Measurements from ENCODE around the gene PVR.

PVR gene

DNA sequence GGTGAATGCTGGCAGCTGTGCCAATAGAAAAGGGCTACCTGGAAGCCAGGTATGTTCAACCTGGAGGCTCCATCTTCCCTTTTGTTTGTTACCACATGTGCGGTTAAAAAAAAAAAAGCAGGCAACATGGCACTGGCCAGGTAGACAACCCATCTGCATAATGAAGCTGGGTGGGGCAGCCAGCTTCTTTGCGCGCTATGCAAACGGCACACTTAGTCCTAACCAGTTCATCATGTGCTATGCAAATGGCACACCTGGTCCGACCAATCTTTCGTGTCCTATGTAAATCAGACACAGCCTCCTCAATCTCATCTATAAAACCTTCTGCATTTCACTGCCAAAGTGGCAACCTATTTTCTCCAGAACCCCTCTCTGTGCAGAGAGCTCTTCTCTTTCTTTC, 41.6 kb upstream of the PVR start (continued):
- no peak for TF ChIP-seq HOXC10 (CRISPR knock-in tag; IDR thresholded peaks at IDR 0.05)
- TF ChIP-seq, protein P1, sequence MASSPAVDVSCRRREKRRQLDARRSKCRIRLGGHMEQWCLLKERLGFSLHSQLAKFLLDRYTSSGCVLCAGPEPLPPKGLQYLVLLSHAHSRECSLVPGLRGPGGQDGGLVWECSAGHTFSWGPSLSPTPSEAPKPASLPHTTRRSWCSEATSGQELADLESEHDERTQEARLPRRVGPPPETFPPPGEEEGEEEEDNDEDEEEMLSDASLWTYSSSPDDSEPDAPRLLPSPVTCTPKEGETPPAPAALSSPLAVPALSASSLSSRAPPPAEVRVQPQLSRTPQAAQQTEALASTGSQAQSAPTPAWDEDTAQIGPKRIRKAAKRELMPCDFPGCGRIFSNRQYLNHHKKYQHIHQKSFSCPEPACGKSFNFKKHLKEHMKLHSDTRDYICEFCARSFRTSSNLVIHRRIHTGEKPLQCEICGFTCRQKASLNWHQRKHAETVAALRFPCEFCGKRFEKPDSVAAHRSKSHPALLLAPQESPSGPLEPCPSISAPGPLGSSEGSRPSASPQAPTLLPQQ (tag by site-specific recombination; IDR thresholded peaks at IDR 0.05) = no peak
- TF ChIP-seq ZNF791 (tag by site-specific recombination; IDR thresholded peaks at IDR 0.05) = no peak

DNA sequence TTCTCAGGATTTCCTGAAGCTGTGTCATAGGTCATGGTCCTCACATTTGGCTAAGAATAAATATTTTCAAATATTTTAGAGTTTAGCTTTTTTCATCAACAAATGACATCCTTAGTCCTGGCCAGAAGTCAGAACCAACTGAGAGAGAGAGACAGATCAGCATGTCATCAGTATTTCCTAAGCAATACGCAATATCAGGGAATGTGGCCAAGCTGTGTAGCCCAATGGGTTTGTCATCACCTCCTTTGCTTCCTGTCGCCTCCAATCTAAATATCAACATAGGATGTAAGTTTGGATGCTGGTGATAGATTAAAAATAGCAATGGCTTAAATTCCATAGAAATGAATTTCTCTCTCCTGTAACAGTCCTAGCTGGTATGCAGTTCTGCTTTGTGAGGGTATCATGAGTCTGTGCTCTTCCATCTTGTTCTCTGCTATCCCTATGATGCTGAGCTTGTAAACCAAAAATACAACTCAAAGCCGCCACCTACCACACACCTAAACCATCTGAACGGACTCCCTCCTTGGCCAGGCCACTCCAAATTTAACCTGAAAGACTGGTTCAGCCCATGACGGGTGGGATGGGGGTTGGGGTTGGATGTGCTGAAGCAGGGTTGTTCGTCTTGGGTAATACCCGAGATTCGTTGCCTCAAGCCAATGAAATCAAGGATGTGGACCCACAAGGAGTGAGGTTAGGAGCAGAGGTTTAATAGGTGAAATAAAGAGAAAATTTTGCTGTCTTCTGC, 40.3 kb upstream of the PVR start:
- CTCF ChIA-PET = interaction anchor here (2.4 kb wide), 1 partner anchor 32 kb away, joined by 7 read pairs; no protein-coding TSS in a partner anchor

More for the DNA sequence above, 40.3 kb upstream of the PVR start:
- Histone ChIP-seq H3K4me3 (ENCODE audit: low read depth, low read length) (no peak overlapping the region), H3K36me3 (ENCODE audit: control insufficient read depth in 2 of 2, insufficient read depth in 1 of 2, low read length in 2 of 2) (no peaks in the 10 kb centered on the region), H3K27ac (ENCODE audit: extremely low read depth, low read depth, low read length) (no peak overlapping the region), H3K9me3 (ENCODE audit: control insufficient read depth, insufficient read depth, low read depth, low read length) (no peaks in the 10 kb centered on the region), H3K4me1 (ENCODE audit: control insufficient read depth, insufficient read depth, low read length) (no peaks in the 10 kb centered on the region; the same call in 1 of the 2 replicates)
- POLR2A ChIA-PET = interaction anchor here (2.1 kb wide), 1 partner anchor 40 kb away, joined by 5 read pairs; the partner anchor contains the start of gene PVR
- no peak for TF ChIP-seq ZNF610 (tag by site-specific recombination; IDR thresholded peaks at IDR 0.05; ENCODE audit: borderline replicate concordance)
- no peak for TF ChIP-seq TRIM28 (IDR thresholded peaks at IDR 0.05; ENCODE audit: borderline replicate concordance, low read length)
- TF ChIP-seq ZNF791 (tag by site-specific recombination; IDR thresholded peaks at IDR 0.05) = no peak
- TF ChIP-seq, protein P2, sequence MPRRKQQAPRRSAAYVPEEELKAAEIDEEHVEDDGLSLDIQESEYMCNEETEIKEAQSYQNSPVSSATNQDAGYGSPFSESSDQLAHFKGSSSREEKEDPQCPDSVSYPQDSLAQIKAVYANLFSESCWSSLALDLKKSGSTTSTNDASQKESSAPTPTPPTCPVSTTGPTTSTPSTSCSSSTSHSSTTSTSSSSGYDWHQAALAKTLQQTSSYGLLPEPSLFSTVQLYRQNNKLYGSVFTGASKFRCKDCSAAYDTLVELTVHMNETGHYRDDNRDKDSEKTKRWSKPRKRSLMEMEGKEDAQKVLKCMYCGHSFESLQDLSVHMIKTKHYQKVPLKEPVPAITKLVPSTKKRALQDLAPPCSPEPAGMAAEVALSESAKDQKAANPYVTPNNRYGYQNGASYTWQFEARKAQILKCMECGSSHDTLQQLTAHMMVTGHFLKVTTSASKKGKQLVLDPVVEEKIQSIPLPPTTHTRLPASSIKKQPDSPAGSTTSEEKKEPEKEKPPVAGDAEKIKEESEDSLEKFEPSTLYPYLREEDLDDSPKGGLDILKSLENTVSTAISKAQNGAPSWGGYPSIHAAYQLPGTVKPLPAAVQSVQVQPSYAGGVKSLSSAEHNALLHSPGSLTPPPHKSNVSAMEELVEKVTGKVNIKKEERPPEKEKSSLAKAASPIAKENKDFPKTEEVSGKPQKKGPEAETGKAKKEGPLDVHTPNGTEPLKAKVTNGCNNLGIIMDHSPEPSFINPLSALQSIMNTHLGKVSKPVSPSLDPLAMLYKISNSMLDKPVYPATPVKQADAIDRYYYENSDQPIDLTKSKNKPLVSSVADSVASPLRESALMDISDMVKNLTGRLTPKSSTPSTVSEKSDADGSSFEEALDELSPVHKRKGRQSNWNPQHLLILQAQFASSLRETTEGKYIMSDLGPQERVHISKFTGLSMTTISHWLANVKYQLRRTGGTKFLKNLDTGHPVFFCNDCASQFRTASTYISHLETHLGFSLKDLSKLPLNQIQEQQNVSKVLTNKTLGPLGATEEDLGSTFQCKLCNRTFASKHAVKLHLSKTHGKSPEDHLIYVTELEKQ (tag by site-specific recombination; IDR thresholded peaks at IDR 0.05; ENCODE audit: borderline replicate concordance) = no peak
- TF ChIP-seq, protein P3, sequence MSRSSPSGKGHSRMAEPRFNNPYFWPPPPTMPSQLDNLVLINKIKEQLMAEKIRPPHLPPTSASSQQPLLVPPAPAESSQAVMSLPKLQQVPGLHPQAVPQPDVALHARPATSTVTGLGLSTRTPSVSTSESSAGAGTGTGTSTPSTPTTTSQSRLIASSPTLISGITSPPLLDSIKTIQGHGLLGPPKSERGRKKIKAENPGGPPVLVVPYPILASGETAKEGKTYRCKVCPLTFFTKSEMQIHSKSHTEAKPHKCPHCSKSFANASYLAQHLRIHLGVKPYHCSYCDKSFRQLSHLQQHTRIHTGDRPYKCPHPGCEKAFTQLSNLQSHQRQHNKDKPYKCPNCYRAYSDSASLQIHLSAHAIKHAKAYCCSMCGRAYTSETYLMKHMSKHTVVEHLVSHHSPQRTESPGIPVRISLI (tag by site-specific recombination; IDR thresholded peaks at IDR 0.05) = no peak
- TF ChIP-seq, protein P4, sequence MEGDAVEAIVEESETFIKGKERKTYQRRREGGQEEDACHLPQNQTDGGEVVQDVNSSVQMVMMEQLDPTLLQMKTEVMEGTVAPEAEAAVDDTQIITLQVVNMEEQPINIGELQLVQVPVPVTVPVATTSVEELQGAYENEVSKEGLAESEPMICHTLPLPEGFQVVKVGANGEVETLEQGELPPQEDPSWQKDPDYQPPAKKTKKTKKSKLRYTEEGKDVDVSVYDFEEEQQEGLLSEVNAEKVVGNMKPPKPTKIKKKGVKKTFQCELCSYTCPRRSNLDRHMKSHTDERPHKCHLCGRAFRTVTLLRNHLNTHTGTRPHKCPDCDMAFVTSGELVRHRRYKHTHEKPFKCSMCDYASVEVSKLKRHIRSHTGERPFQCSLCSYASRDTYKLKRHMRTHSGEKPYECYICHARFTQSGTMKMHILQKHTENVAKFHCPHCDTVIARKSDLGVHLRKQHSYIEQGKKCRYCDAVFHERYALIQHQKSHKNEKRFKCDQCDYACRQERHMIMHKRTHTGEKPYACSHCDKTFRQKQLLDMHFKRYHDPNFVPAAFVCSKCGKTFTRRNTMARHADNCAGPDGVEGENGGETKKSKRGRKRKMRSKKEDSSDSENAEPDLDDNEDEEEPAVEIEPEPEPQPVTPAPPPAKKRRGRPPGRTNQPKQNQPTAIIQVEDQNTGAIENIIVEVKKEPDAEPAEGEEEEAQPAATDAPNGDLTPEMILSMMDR (tag by site-specific recombination; IDR thresholded peaks at IDR 0.05) = no peak
- no peak for TF ChIP-seq REPIN1 (tag by site-specific recombination; IDR thresholded peaks at IDR 0.05; ENCODE audit: low read depth)
- TF ChIP-seq, protein P5, sequence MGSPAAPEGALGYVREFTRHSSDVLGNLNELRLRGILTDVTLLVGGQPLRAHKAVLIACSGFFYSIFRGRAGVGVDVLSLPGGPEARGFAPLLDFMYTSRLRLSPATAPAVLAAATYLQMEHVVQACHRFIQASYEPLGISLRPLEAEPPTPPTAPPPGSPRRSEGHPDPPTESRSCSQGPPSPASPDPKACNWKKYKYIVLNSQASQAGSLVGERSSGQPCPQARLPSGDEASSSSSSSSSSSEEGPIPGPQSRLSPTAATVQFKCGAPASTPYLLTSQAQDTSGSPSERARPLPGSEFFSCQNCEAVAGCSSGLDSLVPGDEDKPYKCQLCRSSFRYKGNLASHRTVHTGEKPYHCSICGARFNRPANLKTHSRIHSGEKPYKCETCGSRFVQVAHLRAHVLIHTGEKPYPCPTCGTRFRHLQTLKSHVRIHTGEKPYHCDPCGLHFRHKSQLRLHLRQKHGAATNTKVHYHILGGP (tag by site-specific recombination; IDR thresholded peaks at IDR 0.05) = no peak
- TF ChIP-seq ZNF138 (tag by site-specific recombination; IDR thresholded peaks at IDR 0.05; ENCODE audit: borderline replicate concordance) = no peak
- no peak for TF ChIP-seq MZF1 (tag by site-specific recombination; IDR thresholded peaks at IDR 0.05; ENCODE audit: borderline replicate concordance)
- no peak for TF ChIP-seq OSR2 (tag by site-specific recombination; IDR thresholded peaks at IDR 0.05)
- TF ChIP-seq ZNF391 (tag by site-specific recombination; IDR thresholded peaks at IDR 0.05; ENCODE audit: borderline replicate concordance, low read depth) = no peak
- TF ChIP-seq ZNF529 (tag by site-specific recombination; IDR thresholded peaks at IDR 0.05; ENCODE audit: insufficient replicate concordance) = no peak
- TF ChIP-seq, protein P6, sequence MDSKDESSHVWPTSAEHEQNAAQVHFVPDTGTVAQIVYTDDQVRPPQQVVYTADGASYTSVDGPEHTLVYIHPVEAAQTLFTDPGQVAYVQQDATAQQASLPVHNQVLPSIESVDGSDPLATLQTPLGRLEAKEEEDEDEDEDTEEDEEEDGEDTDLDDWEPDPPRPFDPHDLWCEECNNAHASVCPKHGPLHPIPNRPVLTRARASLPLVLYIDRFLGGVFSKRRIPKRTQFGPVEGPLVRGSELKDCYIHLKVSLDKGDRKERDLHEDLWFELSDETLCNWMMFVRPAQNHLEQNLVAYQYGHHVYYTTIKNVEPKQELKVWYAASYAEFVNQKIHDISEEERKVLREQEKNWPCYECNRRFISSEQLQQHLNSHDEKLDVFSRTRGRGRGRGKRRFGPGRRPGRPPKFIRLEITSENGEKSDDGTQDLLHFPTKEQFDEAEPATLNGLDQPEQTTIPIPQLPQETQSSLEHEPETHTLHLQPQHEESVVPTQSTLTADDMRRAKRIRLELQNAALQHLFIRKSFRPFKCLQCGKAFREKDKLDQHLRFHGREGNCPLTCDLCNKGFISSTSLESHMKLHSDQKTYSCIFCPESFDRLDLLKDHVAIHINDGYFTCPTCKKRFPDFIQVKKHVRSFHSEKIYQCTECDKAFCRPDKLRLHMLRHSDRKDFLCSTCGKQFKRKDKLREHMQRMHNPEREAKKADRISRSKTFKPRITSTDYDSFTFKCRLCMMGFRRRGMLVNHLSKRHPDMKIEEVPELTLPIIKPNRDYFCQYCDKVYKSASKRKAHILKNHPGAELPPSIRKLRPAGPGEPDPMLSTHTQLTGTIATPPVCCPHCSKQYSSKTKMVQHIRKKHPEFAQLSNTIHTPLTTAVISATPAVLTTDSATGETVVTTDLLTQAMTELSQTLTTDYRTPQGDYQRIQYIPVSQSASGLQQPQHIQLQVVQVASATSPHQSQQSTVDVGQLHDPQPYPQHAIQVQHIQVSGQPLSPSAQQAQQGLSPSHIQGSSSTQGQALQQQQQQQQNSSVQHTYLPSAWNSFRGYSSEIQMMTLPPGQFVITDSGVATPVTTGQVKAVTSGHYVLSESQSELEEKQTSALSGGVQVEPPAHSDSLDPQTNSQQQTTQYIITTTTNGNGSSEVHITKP (tag by site-specific recombination; IDR thresholded peaks at IDR 0.05) = no peak
- TF ChIP-seq, protein P7, sequence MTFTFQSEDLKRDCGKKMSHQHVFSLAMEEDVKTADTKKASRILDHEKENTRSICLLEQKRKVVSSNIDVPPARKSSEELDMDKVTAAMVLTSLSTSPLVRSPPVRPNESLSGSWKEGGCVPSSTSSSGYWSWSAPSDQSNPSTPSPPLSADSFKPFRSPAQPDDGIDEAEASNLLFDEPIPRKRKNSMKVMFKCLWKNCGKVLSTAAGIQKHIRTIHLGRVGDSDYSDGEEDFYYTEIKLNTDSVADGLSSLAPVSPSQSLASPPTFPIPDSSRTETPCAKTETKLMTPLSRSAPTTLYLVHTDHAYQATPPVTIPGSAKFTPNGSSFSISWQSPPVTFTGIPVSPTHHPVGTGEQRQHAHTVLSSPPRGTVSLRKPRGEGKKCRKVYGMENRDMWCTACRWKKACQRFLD (tag by site-specific recombination; IDR thresholded peaks at IDR 0.05) = no peak
- no peak for TF ChIP-seq ZNF544 (tag by site-specific recombination; IDR thresholded peaks at IDR 0.05)
- TF ChIP-seq ZNF768 (tag by site-specific recombination; IDR thresholded peaks at IDR 0.05) = no peak
- TF ChIP-seq ZNF473 (tag by site-specific recombination; IDR thresholded peaks at IDR 0.05) = no peak
- TF ChIP-seq ZNF792 (tag by site-specific recombination; IDR thresholded peaks at IDR 0.05) = no peak

All from HEK293 (cell line).